ENCODE measurements around the gene CACNA1A.

- TF ChIP-seq, protein P1, sequence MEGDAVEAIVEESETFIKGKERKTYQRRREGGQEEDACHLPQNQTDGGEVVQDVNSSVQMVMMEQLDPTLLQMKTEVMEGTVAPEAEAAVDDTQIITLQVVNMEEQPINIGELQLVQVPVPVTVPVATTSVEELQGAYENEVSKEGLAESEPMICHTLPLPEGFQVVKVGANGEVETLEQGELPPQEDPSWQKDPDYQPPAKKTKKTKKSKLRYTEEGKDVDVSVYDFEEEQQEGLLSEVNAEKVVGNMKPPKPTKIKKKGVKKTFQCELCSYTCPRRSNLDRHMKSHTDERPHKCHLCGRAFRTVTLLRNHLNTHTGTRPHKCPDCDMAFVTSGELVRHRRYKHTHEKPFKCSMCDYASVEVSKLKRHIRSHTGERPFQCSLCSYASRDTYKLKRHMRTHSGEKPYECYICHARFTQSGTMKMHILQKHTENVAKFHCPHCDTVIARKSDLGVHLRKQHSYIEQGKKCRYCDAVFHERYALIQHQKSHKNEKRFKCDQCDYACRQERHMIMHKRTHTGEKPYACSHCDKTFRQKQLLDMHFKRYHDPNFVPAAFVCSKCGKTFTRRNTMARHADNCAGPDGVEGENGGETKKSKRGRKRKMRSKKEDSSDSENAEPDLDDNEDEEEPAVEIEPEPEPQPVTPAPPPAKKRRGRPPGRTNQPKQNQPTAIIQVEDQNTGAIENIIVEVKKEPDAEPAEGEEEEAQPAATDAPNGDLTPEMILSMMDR (IDR thresholded peaks at IDR 0.05; ENCODE audit: low read length): no peak
- TF ChIP-seq EZH2 (optimal IDR thresholded peaks at IDR 0.05; ENCODE audit: low read depth, low read length): no peak
These were observed 296.6 kb downstream of the CACNA1A start for GRCh38 chr19:13209484-13210338.

Data from MM.1S (cell line).